GM12878 (cell line): ENCODE results near the gene C15orf39. TPM values are rescaled to one million over a fixed set of nuclear protein-coding genes. Genes with fewer than 3 reads are reported as not detected.

ENCODE experiments used
- ATF7 ChIP-seq: fragments of 450-650 bp; IDR thresholded peaks from 2 replicates; pipeline ENCODE4 v1.6.1; 2016; ENCODE audit warnings: low read depth, mild to moderate bottlenecking
- BCL11A ChIP-seq: IDR thresholded peaks from 2 replicates; pipeline ENCODE4 v1.6.1; 2011; ENCODE audit warnings: low read depth, low read length
- CBFB ChIP-seq: IDR thresholded peaks from 2 replicates; pipeline ENCODE4 v1.6.1; 2016; ENCODE audit warnings: antibody characterized with exemption, low read depth
- CHD2 ChIP-seq: IDR thresholded peaks from 2 replicates; pipeline ENCODE4 v1.6.1; 2011; ENCODE audit warnings: low read depth, low read length, improper control_type of control experiment, borderline replicate concordance
- EP300 ChIP-seq, 2 experiments: fragments of 150-350 bp in 1 of 2; IDR thresholded peaks; 2 replicates each; pipeline ENCODE4 v1.6.1; 2011 to 2012; ENCODE audit warnings: low read depth in 2 of 2, low read length in 2 of 2, borderline replicate concordance in 1 of 2, improper control_type of control experiment in 1 of 2, inconsistent platforms in 1 of 2; ENCODE audit not compliant: control insufficient read depth in 1 of 2
- FOXM1 ChIP-seq: IDR thresholded peaks from 2 replicates; pipeline ENCODE4 v1.6.1; 2012; ENCODE audit warnings: low read depth, mild to moderate bottlenecking, inconsistent platforms, low read length, moderate library complexity
- JUNB ChIP-seq: IDR thresholded peaks from 2 replicates; pipeline ENCODE4 v1.6.1; 2016; ENCODE audit warnings: antibody characterized with exemption, mild to moderate bottlenecking
- KLF5 ChIP-seq: fragments of 450-650 bp; IDR thresholded peaks from 2 replicates; pipeline ENCODE4 v1.6.1; 2014; ENCODE audit warnings: mild to moderate bottlenecking; ENCODE audit not compliant: partially characterized antibody
- MYC ChIP-seq: IDR thresholded peaks from 2 replicates; pipeline ENCODE4 v1.6.1; 2011; ENCODE audit warnings: mild to moderate bottlenecking, low read length, moderate library complexity, inconsistent platforms; ENCODE audit not compliant: insufficient read depth, insufficient replicate concordance, insufficient read length, severe bottlenecking
- POLR2AphosphoS2 ChIP-seq: IDR thresholded peaks from 2 replicates; pipeline ENCODE4 v1.6.1; 2011; ENCODE audit warnings: low read depth, mild to moderate bottlenecking, low read length, improper control_type of control experiment, moderate library complexity
- POU2F2 ChIP-seq: IDR thresholded peaks from 3 replicates; pipeline ENCODE4 v1.6.1; 2011; ENCODE audit warnings: low read depth, mild to moderate bottlenecking, low read length, borderline replicate concordance
- SMAD5 ChIP-seq: IDR thresholded peaks from 2 replicates; pipeline ENCODE4 v1.6.1; 2016; ENCODE audit warnings: antibody characterized with exemption, low read depth
- ZNF274 ChIP-seq: IDR thresholded peaks from one replicate; pipeline ENCODE4 v1.8.0; 2011; ENCODE audit not compliant: insufficient read length, insufficient read depth
- ZNF622 ChIP-seq: fragments of 450-650 bp; IDR thresholded peaks from 2 replicates; pipeline ENCODE4 v1.6.1; 2017; ENCODE audit warnings: mild to moderate bottlenecking, inconsistent platforms
- polyA plus RNA-seq, 11 experiments: library from polyadenylated mRNA; depleted of rRNA in 4 of 11; unstranded in 6 of 11; stranded (reverse) in 5 of 11; fragments of >200 nt; fragmentation: Nextera tagmentation in 4 of 11; fragmentation: Illumina TruSeq in 1 of 11; extraction: Ambion mirVana in 4 of 11; extraction: Trizol in 1 of 11; gene quantifications; 1 replicate in 1 of 11; 2 replicates in 10 of 11; pipeline versions ENCODE4 v1.2.1 to v1.2.3, GENCODE V29; 2011 to 2016; ENCODE audit warnings: inconsistent platforms in 2 of 11, missing spikeins in 2 of 11, low read depth in 1 of 11
- total RNA-seq, 4 experiments: library from RNA; depleted of rRNA in 3 of 4; stranded (reverse); fragments of >200 nt in 3 of 4; fragmentation: Illumina TruSeq in 1 of 4; extraction: Trizol in 1 of 4; gene quantifications; 2 replicates each; pipeline versions ENCODE4 v1.2.1 to v1.2.3, GENCODE V29; 2013 to 2021

Gene C15orf39
- total and polyA plus RNA-seq, 10 of the 15 experiments (the other 5 are each of a cell fraction or from before 2014, with no cell fraction given): 2.3 to 139 (median 33.0) TPM

DNA sequence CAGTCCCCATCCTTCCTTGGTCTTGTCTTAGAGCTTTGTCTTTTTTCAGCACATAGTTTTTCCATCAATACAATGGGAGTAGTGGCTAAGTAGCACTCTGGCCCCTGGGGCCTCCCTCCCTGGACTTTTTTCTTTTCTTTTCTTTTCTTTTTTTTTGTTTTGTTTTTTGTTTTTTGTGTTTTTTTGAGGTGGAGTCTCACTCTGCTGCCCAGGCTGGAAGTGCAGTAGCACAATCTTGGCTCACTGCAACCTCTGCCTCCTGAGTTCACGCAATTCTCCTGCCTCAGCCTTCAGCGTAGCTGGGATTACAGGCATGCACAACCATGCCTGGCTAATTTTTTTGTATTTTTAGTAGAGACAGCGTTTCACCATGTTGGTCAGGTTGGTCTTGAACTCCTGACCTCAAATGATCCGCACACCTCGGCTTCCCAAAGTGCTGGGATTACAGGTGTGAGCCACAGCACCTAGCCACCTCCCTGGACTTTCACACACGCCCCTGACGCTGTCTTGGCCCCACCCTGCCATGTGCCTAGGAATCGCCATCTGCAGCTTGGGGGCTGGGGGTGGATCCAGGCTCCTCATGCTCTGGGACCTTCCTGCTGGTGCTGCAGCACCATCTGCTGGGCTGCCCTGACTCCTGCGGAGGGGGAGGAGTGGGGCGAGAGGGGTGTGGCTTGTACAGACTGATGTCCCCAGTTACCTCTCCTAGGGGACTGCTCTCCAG is 2.8 kb downstream of the C15orf39 start (continued):
- peak; percentile 67 for TF ChIP-seq MYC
- TF ChIP-seq ATF7: 0 out of 2 replicates have a peak, but pooled peaks have one; percentile 8
- TF ChIP-seq ZNF274: no peak
- peak; percentile 81 for TF ChIP-seq CHD2
- 0 out of 2 replicates have a peak, but pooled peaks have one; percentile 19 for TF ChIP-seq BCL11A
- TF ChIP-seq SMAD5: 0 out of 2 replicates have a peak, but pooled peaks have one; percentile 21
- peak; percentile 58; the same call in 1 of the 3 replicates for TF ChIP-seq POU2F2
- no peak for TF ChIP-seq FOXM1
- no peak for TF ChIP-seq JUNB
- peak; percentile 45 for TF ChIP-seq KLF5
- no peak; a peak in 1 of 4 replicates for TF ChIP-seq EP300 (IDR thresholded peaks at IDR 0.05; ENCODE audit: borderline replicate concordance in 1 of 2, control insufficient read depth in 1 of 2, low read depth in 2 of 2, low read length in 2 of 2)
- TF ChIP-seq POLR2AphosphoS2: no peak
- no peak for TF ChIP-seq CBFB
- no peak for TF ChIP-seq ZNF622
